ENCODE measurements around the gene DCAF15. TPM values are rescaled to one million over a fixed set of nuclear protein-coding genes. Genes with fewer than 3 reads are reported as not detected.

Gene DCAF15
- total RNA-seq (2014; rRNA removed; shearing (Covaris generic); ENCODE audit: low replicate concordance) = 15.1 and 41.4 TPM in 2 replicates

GRCh38 chr19:13952154-13952930 is at the start of gene DCAF15:
TSS of gene DCAF15 (plus strand) at chr19:13952509. CDS start at chr19:13952513, 4 bp downstream.
- peaks cover 6% of the 10 kb centered on the region for H4K20me1 ChIP-seq (ENCODE audit: insufficient read depth, low read depth, low read length)
- H3K9ac ChIP-seq (ENCODE audit: low read length) = peak within 1 kb of the TSS; percentile 99
- H3K4me2 ChIP-seq (ENCODE audit: low read depth, low read length, poor library complexity, severe bottlenecking) = peak within 1 kb of the TSS; percentile 99
- H3K9me3 ChIP-seq (ENCODE audit: low read length) = no peaks in the 10 kb centered on the region
- peak within 1 kb of the TSS; percentile 93 for H2AFZ ChIP-seq (ENCODE audit: low read length)
- H3K4me3 ChIP-seq (ENCODE audit: low read length) = peak within 1 kb of the TSS; percentile 100
- DNase-seq = peak; percentile 100
- no peaks in the 10 kb centered on the region for H3K9me2 ChIP-seq (replicated peaks; ENCODE audit: insufficient read depth, low read length)
- H3K4me1 ChIP-seq (ENCODE audit: low read length) = peaks cover 16% of the 10 kb centered on the region
- H3K27me3 ChIP-seq (ENCODE audit: low read length) = no peaks in the 10 kb centered on the region
- H3K79me2 ChIP-seq (ENCODE audit: low read length) = peaks cover 21% of the 10 kb centered on the region
- H3K36me3 ChIP-seq (ENCODE audit: insufficient read depth, low read length) = peaks cover 10% of the 10 kb centered on the region; the same call in 1 of the 2 replicates
- peak within 1 kb of the TSS; percentile 55 for H3K27ac ChIP-seq (ENCODE audit: low read length)

- Histone ChIP-seq H3K4me1 (ENCODE audit: low read length) (peaks cover 11% of the 10 kb centered on the region), H3K4me2 (ENCODE audit: low read depth, low read length, poor library complexity, severe bottlenecking) (no peak overlapping the region), H3K9ac (ENCODE audit: low read length) (no peak overlapping the region), H3K27ac (ENCODE audit: low read length) (no peak overlapping the region), H3K9me2 (replicated peaks; ENCODE audit: insufficient read depth, low read length) (no peaks in the 10 kb centered on the region), H4K20me1 (ENCODE audit: insufficient read depth, low read depth, low read length) (no peaks in the 10 kb centered on the region), H3K36me3 (ENCODE audit: insufficient read depth, low read length) (no peaks in the 10 kb centered on the region), H3K4me3 (ENCODE audit: low read length) (no peak overlapping the region), H2AFZ (ENCODE audit: low read length) (no peak overlapping the region), H3K9me3 (ENCODE audit: low read length) (no peaks in the 10 kb centered on the region), H3K79me2 (ENCODE audit: low read length) (peaks cover 10% of the 10 kb centered on the region), H3K27me3 (ENCODE audit: low read length) (no peaks in the 10 kb centered on the region)
- DNase-seq = peak; percentile 81
Measured at GRCh38 chr19:13902993-13903555, 49.2 kb upstream of the DCAF15 start.

GRCh38 chr19:13905634-13906520 is 46.4 kb upstream of the DCAF15 start, which contains the start of the genes BRME1 and CC2D1A:
TSS of gene BRME1 (minus strand) at chr19:13906117. CDS start at chr19:13904892, 1,225 bp downstream.
TSS of gene CC2D1A (plus strand) at chr19:13906201. CDS start at chr19:13906442, 241 bp downstream.
- H3K4me2 ChIP-seq (ENCODE audit: low read depth, low read length, poor library complexity, severe bottlenecking) = peak within 1 kb of the TSS; percentile 82
- peak within 1 kb of the TSS; percentile 66 for H2AFZ ChIP-seq (ENCODE audit: low read length)
- peak within 1 kb of the TSS; percentile 87 for H3K4me3 ChIP-seq (ENCODE audit: low read length)
- no peaks in the 10 kb centered on the region for H3K27me3 ChIP-seq (ENCODE audit: low read length)
- H3K9ac ChIP-seq (ENCODE audit: low read length) = peak within 1 kb of the TSS; percentile 84
- peaks cover 11% of the 10 kb centered on the region for H3K4me1 ChIP-seq (ENCODE audit: low read length)
- no peaks in the 10 kb centered on the region for H3K36me3 ChIP-seq (ENCODE audit: insufficient read depth, low read length)
- no peaks in the 10 kb centered on the region for H3K9me2 ChIP-seq (replicated peaks; ENCODE audit: insufficient read depth, low read length)
- no peak within 1 kb of the TSS for H3K27ac ChIP-seq (ENCODE audit: low read length)
- H4K20me1 ChIP-seq (ENCODE audit: insufficient read depth, low read depth, low read length) = no peaks in the 10 kb centered on the region
- H3K9me3 ChIP-seq (ENCODE audit: low read length) = no peaks in the 10 kb centered on the region
- peaks cover 10% of the 10 kb centered on the region for H3K79me2 ChIP-seq (ENCODE audit: low read length)
- DNase-seq = peak; percentile 97

GRCh38 chr19:13906521-13906904 is 45.8 kb upstream of the DCAF15 start:
- H4K20me1 ChIP-seq (ENCODE audit: insufficient read depth, low read depth, low read length) = no peaks in the 10 kb centered on the region
- H3K27me3 ChIP-seq (ENCODE audit: low read length) = no peaks in the 10 kb centered on the region
- H3K27ac ChIP-seq (ENCODE audit: low read length) = no peak overlapping the region
- H3K4me1 ChIP-seq (ENCODE audit: low read length) = peaks cover 11% of the 10 kb centered on the region
- peak overlapping the region; percentile 66 for H2AFZ ChIP-seq (ENCODE audit: low read length)
- no peaks in the 10 kb centered on the region for H3K36me3 ChIP-seq (ENCODE audit: insufficient read depth, low read length)
- peak overlapping the region; percentile 82 for H3K4me2 ChIP-seq (ENCODE audit: low read depth, low read length, poor library complexity, severe bottlenecking)
- no peaks in the 10 kb centered on the region for H3K9me2 ChIP-seq (replicated peaks; ENCODE audit: insufficient read depth, low read length)
- H3K9ac ChIP-seq (ENCODE audit: low read length) = peak overlapping the region; percentile 84
- H3K9me3 ChIP-seq (ENCODE audit: low read length) = no peaks in the 10 kb centered on the region
- peak; percentile 50 for DNase-seq
- H3K4me3 ChIP-seq (ENCODE audit: low read length) = peak overlapping the region; percentile 87
- H3K79me2 ChIP-seq (ENCODE audit: low read length) = peaks cover 10% of the 10 kb centered on the region

- H3K36me3 ChIP-seq (ENCODE audit: insufficient read depth, low read length) = no peaks in the 10 kb centered on the region
- no peak overlapping the region for H2AFZ ChIP-seq (ENCODE audit: low read length)
- H4K20me1 ChIP-seq (ENCODE audit: insufficient read depth, low read depth, low read length) = no peaks in the 10 kb centered on the region
- no peaks in the 10 kb centered on the region for H3K27me3 ChIP-seq (ENCODE audit: low read length)
- DNase-seq = no peak
- H3K9ac ChIP-seq (ENCODE audit: low read length) = peak overlapping the region; percentile 84
- peaks cover 11% of the 10 kb centered on the region for H3K4me1 ChIP-seq (ENCODE audit: low read length)
- peak overlapping the region; percentile 87 for H3K4me3 ChIP-seq (ENCODE audit: low read length)
- H3K27ac ChIP-seq (ENCODE audit: low read length) = no peak overlapping the region
- H3K79me2 ChIP-seq (ENCODE audit: low read length) = peaks cover 10% of the 10 kb centered on the region
- no peaks in the 10 kb centered on the region for H3K9me2 ChIP-seq (replicated peaks; ENCODE audit: insufficient read depth, low read length)
- H3K4me2 ChIP-seq (ENCODE audit: low read depth, low read length, poor library complexity, severe bottlenecking) = peak overlapping the region; percentile 82
- no peaks in the 10 kb centered on the region for H3K9me3 ChIP-seq (ENCODE audit: low read length)
Measured at GRCh38 chr19:13906910-13907309, 45.4 kb upstream of the DCAF15 start.

- Histone ChIP-seq H3K36me3 (ENCODE audit: insufficient read depth, low read length) (no peaks in the 10 kb centered on the region), H3K27me3 (ENCODE audit: low read length) (no peaks in the 10 kb centered on the region), H3K4me2 (ENCODE audit: low read depth, low read length, poor library complexity, severe bottlenecking) (no peak overlapping the region), H3K79me2 (ENCODE audit: low read length) (peaks cover 10% of the 10 kb centered on the region), H3K27ac (ENCODE audit: low read length) (no peak overlapping the region), H3K4me1 (ENCODE audit: low read length) (peaks cover 11% of the 10 kb centered on the region), H2AFZ (ENCODE audit: low read length) (no peak overlapping the region), H3K9me2 (replicated peaks; ENCODE audit: insufficient read depth, low read length) (no peaks in the 10 kb centered on the region), H3K9ac (ENCODE audit: low read length) (no peak overlapping the region), H3K4me3 (ENCODE audit: low read length) (no peak overlapping the region), H3K9me3 (ENCODE audit: low read length) (no peaks in the 10 kb centered on the region), H4K20me1 (ENCODE audit: insufficient read depth, low read depth, low read length) (no peaks in the 10 kb centered on the region)
- no peak for DNase-seq
Measured at GRCh38 chr19:13908674-13909073, 43.6 kb upstream of the DCAF15 start.

- no peaks in the 10 kb centered on the region for H3K9me2 ChIP-seq (replicated peaks; ENCODE audit: insufficient read depth, low read length)
- H3K27ac ChIP-seq (ENCODE audit: low read length) = no peak overlapping the region
- no peaks in the 10 kb centered on the region for H3K9me3 ChIP-seq (ENCODE audit: low read length)
- H3K79me2 ChIP-seq (ENCODE audit: low read length) = peaks cover 10% of the 10 kb centered on the region
- H3K4me3 ChIP-seq (ENCODE audit: low read length) = no peak overlapping the region
- no peak overlapping the region for H2AFZ ChIP-seq (ENCODE audit: low read length)
- H4K20me1 ChIP-seq (ENCODE audit: insufficient read depth, low read depth, low read length) = no peaks in the 10 kb centered on the region
- no peak for DNase-seq
- H3K4me1 ChIP-seq (ENCODE audit: low read length) = peaks cover 11% of the 10 kb centered on the region
- H3K27me3 ChIP-seq (ENCODE audit: low read length) = no peaks in the 10 kb centered on the region
- H3K9ac ChIP-seq (ENCODE audit: low read length) = no peak overlapping the region
- H3K4me2 ChIP-seq (ENCODE audit: low read depth, low read length, poor library complexity, severe bottlenecking) = no peak overlapping the region
- no peaks in the 10 kb centered on the region for H3K36me3 ChIP-seq (ENCODE audit: insufficient read depth, low read length)
Measured at GRCh38 chr19:13909430-13909829, 42.9 kb upstream of the DCAF15 start.
